ENCODE results near the gene RTL1.

- no peak for TF ChIP-seq SIN3A (IDR thresholded peaks at IDR 0.05; ENCODE audit: low read depth, low read length)
- TF ChIP-seq, protein P1, sequence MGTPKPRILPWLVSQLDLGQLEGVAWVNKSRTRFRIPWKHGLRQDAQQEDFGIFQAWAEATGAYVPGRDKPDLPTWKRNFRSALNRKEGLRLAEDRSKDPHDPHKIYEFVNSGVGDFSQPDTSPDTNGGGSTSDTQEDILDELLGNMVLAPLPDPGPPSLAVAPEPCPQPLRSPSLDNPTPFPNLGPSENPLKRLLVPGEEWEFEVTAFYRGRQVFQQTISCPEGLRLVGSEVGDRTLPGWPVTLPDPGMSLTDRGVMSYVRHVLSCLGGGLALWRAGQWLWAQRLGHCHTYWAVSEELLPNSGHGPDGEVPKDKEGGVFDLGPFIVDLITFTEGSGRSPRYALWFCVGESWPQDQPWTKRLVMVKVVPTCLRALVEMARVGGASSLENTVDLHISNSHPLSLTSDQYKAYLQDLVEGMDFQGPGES (IDR thresholded peaks at IDR 0.05) = no peak
Observed at GRCh38 chr14:100900837-100901390, 2.6 kb downstream of the RTL1 start.

Data from GM12878 (cell line).